ENCODE data around the gene GALR2.

Gene GALR2

DNA sequence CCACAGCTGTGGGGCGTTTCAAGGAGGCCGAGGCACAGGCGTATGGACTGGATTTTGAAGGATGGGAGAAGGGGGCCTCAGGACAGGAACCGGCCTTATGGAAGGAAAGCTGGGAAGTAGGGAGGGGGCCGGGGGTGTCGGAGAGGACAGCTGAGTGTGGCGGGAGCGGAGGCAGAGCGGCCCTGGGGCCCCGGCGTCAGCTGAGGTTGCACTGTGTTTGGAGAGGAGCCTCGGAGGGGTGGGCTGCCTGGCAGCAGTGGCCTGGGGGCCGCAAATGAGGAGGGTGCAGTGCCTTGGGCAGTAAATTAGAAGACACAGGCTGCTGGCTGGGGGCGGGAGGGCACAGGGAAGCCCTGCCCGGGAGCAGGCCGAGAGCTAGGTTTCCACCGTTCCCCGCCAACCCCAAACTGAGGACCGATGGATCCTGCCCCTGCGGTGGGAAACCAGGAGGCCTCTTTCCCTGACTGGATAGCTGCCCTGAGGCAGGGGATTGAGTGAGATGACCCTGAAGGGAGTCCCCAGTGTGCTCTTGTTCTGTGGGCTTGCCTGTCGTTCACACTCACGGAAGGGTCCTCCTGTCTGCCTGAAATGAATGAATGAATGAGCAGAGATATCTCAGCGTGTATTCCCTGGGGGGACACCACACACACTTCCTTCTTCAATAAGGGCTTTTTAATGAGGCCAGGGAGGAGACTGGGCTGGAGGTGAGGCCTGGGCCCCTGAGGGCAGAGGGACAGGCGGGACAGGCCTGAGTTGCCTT is 48.0 kb downstream of the GALR2 start:
- Mint-ChIP-seq H3K4me1 (peaks cover 43% of the 10 kb centered on the region), H3K27ac (peak overlapping the region; percentile 80), H3K9me3 (no peaks in the 10 kb centered on the region), H3K4me3 (peak overlapping the region; percentile 51), H3K36me3 (no peaks in the 10 kb centered on the region), H3K27me3 (no peaks in the 10 kb centered on the region)
- no peak for ATAC-seq

DNA sequence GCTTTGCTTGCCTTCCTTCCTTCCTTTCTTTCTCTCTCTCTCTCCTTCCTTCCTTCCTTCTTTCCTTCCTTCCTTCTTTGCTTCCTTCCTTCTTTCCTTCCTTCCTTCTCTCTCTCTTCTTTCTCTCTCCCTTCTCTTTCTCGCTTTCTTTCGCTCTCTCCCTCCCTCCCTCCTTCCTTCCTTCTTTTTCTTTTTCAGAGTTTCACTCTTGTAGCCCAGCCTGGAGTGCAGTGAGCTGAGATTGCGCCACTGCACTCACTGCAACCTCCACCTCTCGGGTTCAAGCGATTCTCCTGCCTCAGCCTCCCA is 48.6 kb downstream of the GALR2 start:
- peak overlapping the region; percentile 0 for H3K4me3 Mint-ChIP-seq
- no peak for ATAC-seq
- no peaks in the 10 kb centered on the region for H3K27me3 Mint-ChIP-seq
- H3K36me3 Mint-ChIP-seq = no peaks in the 10 kb centered on the region
- H3K4me1 Mint-ChIP-seq = peaks cover 43% of the 10 kb centered on the region
- no peaks in the 10 kb centered on the region for H3K9me3 Mint-ChIP-seq
- peak overlapping the region; percentile 80 for H3K27ac Mint-ChIP-seq

DNA sequence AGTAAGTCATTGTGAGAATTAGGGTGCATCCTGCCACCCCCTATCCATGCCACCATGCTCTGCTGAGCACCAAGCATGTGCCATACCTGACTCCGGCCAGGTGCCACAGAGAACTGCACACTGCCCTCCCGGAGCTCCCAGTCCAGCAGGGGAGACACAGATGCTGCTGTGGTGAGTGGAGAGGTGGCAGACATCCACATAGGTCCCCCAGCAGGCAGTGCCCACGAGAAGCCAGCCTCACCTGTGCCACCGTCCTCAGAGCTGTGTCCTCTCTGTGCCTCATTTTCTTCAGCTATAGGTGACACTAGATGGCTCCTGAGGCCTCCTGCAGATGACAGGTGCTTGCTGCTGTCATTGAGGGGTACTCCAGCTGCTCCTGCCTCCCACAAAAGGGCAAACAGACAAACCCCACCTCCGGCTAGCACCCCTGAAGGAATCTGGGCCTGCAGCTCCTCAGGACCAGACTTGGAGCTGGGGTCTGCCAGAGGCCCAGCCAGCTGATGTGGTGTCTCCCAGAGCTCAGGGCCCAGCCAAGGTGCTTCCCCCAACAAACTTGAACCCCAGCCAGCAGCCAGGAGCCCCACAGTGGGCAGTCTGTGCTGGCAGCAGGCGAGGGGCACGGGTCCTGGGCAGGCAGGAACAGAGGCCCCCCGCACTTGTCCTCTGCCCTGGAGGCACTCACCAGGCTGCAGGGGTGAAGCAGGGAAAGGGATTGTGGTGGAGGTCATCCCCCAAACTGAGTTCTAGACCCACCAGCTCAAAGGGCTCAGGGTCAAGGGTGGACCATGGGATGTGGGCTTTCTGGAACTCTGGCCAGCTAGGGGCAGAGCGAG is 49.4 kb downstream of the GALR2 start:
- Mint-ChIP-seq H3K27me3 (no peaks in the 10 kb centered on the region), H3K4me3 (no peak overlapping the region)

DNA sequence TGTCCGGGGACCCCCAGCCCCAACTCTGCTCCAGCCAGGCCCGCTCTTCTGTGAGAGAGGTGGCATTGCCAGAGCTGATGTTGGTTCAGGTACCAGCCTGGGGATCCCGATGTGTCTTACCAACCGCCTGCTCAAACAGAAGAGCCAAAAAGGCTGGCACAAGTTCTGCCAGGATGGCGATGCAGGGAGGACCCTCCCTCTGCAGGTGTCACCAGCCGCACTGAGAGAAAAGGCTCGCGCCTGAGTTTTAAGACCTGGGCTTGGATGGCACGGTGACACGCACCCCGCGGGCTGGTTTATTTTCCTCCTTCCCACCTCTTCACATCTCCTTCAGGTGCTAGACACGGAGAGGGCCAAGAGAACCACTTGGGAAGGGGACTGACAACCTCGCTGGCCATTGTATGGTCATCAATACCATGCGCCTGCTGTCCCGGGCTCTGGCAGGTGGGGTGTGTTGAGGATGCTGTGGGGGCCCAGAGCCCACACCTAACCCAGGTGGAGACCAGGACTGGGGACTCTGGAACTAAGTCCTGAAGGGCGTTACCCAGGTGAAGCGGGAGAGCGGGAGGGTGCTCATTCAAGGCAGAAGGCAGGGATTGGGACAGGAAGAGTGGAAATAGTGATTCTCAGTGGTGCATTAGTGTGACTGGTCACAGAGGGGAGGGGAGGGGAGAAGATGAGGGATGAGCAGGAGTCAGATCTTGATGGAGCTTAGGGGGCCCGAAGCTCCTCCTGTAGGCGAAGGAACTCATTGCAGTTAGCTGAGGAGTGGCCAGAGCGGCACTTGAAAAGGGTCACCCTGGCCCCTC is 50.2 kb downstream of the GALR2 start:
- Mint-ChIP-seq H3K4me3 (no peak overlapping the region), H3K4me1 (peaks cover 43% of the 10 kb centered on the region)

More for the DNA sequence above, 49.4 kb downstream of the GALR2 start:
- H3K36me3 Mint-ChIP-seq = no peaks in the 10 kb centered on the region
- no peak for ATAC-seq
- H3K4me1 Mint-ChIP-seq = peaks cover 43% of the 10 kb centered on the region
- no peaks in the 10 kb centered on the region for H3K9me3 Mint-ChIP-seq
- peak overlapping the region; percentile 80 for H3K27ac Mint-ChIP-seq

DNA sequence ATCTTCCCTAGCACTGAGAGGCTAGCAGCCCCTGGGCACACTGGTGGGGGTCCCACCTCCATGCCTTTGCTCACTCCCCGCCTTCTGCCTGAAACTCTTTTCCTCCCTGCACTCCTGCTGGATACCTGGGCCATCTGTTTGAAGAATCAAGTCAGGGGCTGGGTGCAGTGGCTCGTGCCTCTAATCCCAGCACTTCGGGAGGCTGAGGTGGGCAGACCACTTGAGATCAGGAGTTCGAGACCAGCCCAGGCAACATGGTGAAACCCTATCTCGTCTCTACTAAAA is 50.8 kb downstream of the GALR2 start:
- no peak for ATAC-seq
- Mint-ChIP-seq H3K27me3 (peaks cover 10% of the 10 kb centered on the region), H3K4me1 (peaks cover 43% of the 10 kb centered on the region), H3K9me3 (no peaks in the 10 kb centered on the region), H3K27ac (no peak overlapping the region), H3K36me3 (no peaks in the 10 kb centered on the region), H3K4me3 (no peak overlapping the region)

More for the DNA sequence above, 50.2 kb downstream of the GALR2 start:
- Mint-ChIP-seq H3K36me3 (no peaks in the 10 kb centered on the region), H3K9me3 (no peaks in the 10 kb centered on the region), H3K27ac (no peak overlapping the region), H3K27me3 (peaks cover 4% of the 10 kb centered on the region)
- ATAC-seq = no peak

DNA sequence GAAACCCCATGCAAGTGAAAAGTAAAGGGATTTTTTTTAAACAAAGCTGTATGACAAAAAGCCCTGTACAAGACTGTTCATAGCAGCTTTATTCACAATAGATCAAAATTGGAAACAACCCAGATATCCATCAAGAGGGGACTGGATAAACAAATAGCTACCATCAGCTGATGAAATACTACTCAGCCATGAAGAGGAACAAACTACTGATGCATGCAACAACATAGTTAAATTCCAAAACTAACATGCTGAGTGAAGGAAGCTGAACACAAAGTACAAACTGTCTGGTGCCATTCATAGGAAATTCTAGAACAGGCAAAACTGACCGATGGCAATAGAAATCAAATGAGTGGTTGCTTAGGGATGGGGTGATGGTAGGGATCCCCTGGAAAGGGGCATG is 51.3 kb downstream of the GALR2 start:
- no peak for ATAC-seq
- peaks cover 15% of the 10 kb centered on the region for H3K27me3 Mint-ChIP-seq
- no peaks in the 10 kb centered on the region for H3K36me3 Mint-ChIP-seq
- peaks cover 40% of the 10 kb centered on the region for H3K4me1 Mint-ChIP-seq
- no peaks in the 10 kb centered on the region for H3K9me3 Mint-ChIP-seq
- H3K27ac Mint-ChIP-seq = no peak overlapping the region
- no peak overlapping the region for H3K4me3 Mint-ChIP-seq
